Vagina (tissue), 2 donors: ENCODE measurements around the gene CBFA2T3.

Experiments
- CTCF ChIP-seq, 3 experiments: fragments of 450-650 bp in 2 of 3; fragments of 200-600 bp in 1 of 3; sonication (generic) in 1 of 3; IDR thresholded peaks; one replicate each; pipeline ENCODE4 v1.5.1; 2017 to 2019; ENCODE audit warnings: antibody characterized with exemption in 3 of 3, mild to moderate bottlenecking in 2 of 3, moderate library complexity in 2 of 3
- POLR2A ChIP-seq, 2 donors: fragments of 450-650 bp; IDR thresholded peaks; one replicate each; pipeline ENCODE4 v1.6.1; 2017; ENCODE audit warnings: antibody characterized with exemption in 2 of 2, mild to moderate bottlenecking in 2 of 2, moderate library complexity in 2 of 2

- TF ChIP-seq CTCF (IDR thresholded peaks at IDR 0.05): no peak
- TF ChIP-seq POLR2A (IDR thresholded peaks at IDR 0.05): no peak
Measured at GRCh38 chr16:88934066-88934667, 42.8 kb downstream of the CBFA2T3 start.
